Psoas muscle (tissue), 8 donors: ENCODE measurements around the gene ERMARD. TPM values are rescaled to one million over a fixed set of nuclear protein-coding genes. Genes with fewer than 3 reads are reported as not detected.

Source experiments
- ATAC-seq, 4 donors: fragments of 200-7000 bp; cut with Tn5 transposase; one replicate each; pipeline ENCODE4 v1.9.1; 2020; ENCODE audit warnings: moderate library complexity in 3 of 4, mild to moderate bottlenecking in 2 of 4
- DNase-seq, 2 donors: peaks; one replicate each; pipeline ENCODE4 v3.0.0-alpha.2; 2020
- H3K27ac ChIP-seq: fragments of 200-600 bp; one replicate; pipeline ENCODE4 v1.8.0; 2022
- H3K27me3 ChIP-seq, 3 donors: fragments of 200-600 bp in 1 of 3; one replicate each; pipeline versions ENCODE4 v1.6.1 to v1.8.0; 2013 to 2022; ENCODE audit warnings: low read length in 2 of 3, mild to moderate bottlenecking in 2 of 3, moderate library complexity in 1 of 3; ENCODE audit not compliant: insufficient read depth in 3 of 3
- H3K36me3 ChIP-seq, 2 donors: fragments of 200-600 bp in 1 of 2; one replicate each; pipeline versions ENCODE4 v1.6.1 to v1.8.0; 2013 to 2022; ENCODE audit warnings: low read depth in 1 of 2, mild to moderate bottlenecking in 1 of 2, moderate library complexity in 1 of 2; ENCODE audit not compliant: insufficient read depth in 1 of 2
- H3K4me1 ChIP-seq: fragments of 200-600 bp; one replicate; pipeline ENCODE4 v1.8.0; 2022
- H3K4me3 ChIP-seq: fragments of 200-600 bp; one replicate; pipeline ENCODE4 v1.8.0; 2022; ENCODE audit warnings: mild to moderate bottlenecking
- H3K9me3 ChIP-seq: fragments of 200-600 bp; one replicate; pipeline ENCODE4 v1.8.0; 2022
- WGBS, 3 donors: extraction: QIAGEN DNeasy Blood & Tissue Kit; methylation state at CpG; one replicate each; pipeline versions ENCODE4 v1.1.6 to v1.1.7; 2013; 5-methylcytosine and 5-hydroxymethylcytosine counted together
- intact Hi-C, 2 donors: fragments of 100-400 bp; cut with DNase I; formaldehyde crosslinking; loops; one replicate each; pipeline versions ENCODE4 v1.11.0 to v1.14.2; 2022
- polyA plus RNA-seq, 3 donors: library from polyadenylated mRNA; stranded (reverse); fragments of 200-250 nt; gene quantifications; one replicate each; pipeline ENCODE4 v1.2.3, GENCODE V29; 2013
- total RNA-seq, 4 donors: library from RNA; stranded (reverse); fragmentation: NEBNext Ultra II Directional in 2 of 4; extraction: Animal tissue kit (Norgen Biotek cat#: 25700) in 2 of 4; gene quantifications; one replicate each; pipeline versions ENCODE4 v1.2.1 to v1.2.4, GENCODE V29; 2021 to 2023
- TF ChIP-seq, protein P1 (sequence below): fragments of 200-600 bp; IDR thresholded peaks from one replicate; pipeline ENCODE4 v1.8.0; 2022; ENCODE audit warnings: antibody characterized with exemption
- donor health status: healthy with polysubstance abuse.
- donor health status: DM: no; HTN: no; CAD: no; lungs with moderate emphysema.
- donor health status: Bipolar disorder and iron deficiency.
- donor health status: healthy.
- donor health status: DM: yes; HTN: yes; CAD: no.
- donor health status: DM: no; HTN: no; CAD: no.
- donor health status: DM: no; HTN: no; CAD: no.
- donor health status: DM: yes; HTN: yes; CAD: no.

The ERMARD gene
- total and polyA plus RNA-seq, 7 donors = 7.9 to 13.3 (median 11.4) TPM

- 65 to 80% (median 69%) methylated on average over 9 of the region's 9 CpGs for WGBS, 3 donors
- Histone ChIP-seq H3K4me1 (no peaks in the 10 kb centered on the region), H3K9me3 (no peaks in the 10 kb centered on the region), H3K4me3 (no peak overlapping the region), H3K36me3 (no peaks in the 10 kb centered on the region), H3K27ac (no peak overlapping the region), H3K27me3 (peaks cover 0 to 21% (median 0%) of the 10 kb centered on the region in 3 donors)
- DNase-seq (no peak), ATAC-seq (no peak)
- intact Hi-C loops = no loop called here
- TF ChIP-seq, protein P1, sequence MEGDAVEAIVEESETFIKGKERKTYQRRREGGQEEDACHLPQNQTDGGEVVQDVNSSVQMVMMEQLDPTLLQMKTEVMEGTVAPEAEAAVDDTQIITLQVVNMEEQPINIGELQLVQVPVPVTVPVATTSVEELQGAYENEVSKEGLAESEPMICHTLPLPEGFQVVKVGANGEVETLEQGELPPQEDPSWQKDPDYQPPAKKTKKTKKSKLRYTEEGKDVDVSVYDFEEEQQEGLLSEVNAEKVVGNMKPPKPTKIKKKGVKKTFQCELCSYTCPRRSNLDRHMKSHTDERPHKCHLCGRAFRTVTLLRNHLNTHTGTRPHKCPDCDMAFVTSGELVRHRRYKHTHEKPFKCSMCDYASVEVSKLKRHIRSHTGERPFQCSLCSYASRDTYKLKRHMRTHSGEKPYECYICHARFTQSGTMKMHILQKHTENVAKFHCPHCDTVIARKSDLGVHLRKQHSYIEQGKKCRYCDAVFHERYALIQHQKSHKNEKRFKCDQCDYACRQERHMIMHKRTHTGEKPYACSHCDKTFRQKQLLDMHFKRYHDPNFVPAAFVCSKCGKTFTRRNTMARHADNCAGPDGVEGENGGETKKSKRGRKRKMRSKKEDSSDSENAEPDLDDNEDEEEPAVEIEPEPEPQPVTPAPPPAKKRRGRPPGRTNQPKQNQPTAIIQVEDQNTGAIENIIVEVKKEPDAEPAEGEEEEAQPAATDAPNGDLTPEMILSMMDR = no peak
Measured at GRCh38 chr6:169800116-169800667, 48.8 kb downstream of the ERMARD start.

DNA sequence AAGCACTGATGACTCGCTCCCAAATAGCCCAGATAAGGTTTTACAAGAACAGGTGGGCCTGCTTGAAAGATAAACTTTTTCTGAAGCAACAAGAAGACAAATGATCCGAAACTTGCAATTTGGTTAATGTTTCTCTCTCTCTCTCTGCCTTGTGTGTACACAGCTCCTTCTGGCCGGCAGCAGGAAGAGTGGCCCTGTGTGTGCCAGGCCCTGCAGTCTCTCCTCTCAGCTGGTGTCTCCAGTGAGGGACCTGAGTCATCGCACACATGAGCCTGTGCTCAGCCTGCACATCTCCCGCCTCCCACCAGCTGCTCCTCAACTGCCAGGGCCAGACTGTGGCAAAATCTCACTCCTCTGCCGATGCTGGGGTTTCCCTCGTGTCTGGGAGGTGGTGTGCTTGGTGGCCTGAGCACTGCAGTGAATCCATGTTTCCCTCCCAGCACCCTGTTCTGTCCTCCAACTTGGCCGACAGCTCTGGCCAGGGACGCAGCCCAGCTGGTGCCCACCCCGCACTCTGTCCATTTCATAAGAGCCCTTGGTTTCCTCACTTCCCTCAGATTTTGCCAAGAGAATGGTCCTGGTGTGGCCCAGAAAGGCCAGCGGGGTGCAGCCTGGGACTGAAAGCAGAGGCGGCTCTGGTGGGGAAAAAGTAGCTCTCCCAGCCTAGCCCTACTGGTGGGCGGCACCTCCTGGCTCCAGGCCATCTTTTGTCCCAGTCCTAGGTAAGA is 49.4 kb downstream of the ERMARD start:
- ATAC-seq (peak in 3 of 4 donors; percentile 51 to 67 (median 62)), DNase-seq (peak in 1 of 2 donors; percentile 36)
- no peaks in the 10 kb centered on the region for H3K36me3 ChIP-seq
- H3K27me3 ChIP-seq = peaks cover 0 to 26% (median 0%) of the 10 kb centered on the region in 3 donors
- WGBS, 3 donors = 55 to 67% (median 61%) methylated on average over 13 of the region's 13 CpGs
- intact Hi-C loops = no loop called here
- TF ChIP-seq, protein P1 = no peak
- no peaks in the 10 kb centered on the region for H3K4me1 ChIP-seq
- no peaks in the 10 kb centered on the region for H3K9me3 ChIP-seq
- no peak overlapping the region for H3K4me3 ChIP-seq
- H3K27ac ChIP-seq = no peak overlapping the region

DNA sequence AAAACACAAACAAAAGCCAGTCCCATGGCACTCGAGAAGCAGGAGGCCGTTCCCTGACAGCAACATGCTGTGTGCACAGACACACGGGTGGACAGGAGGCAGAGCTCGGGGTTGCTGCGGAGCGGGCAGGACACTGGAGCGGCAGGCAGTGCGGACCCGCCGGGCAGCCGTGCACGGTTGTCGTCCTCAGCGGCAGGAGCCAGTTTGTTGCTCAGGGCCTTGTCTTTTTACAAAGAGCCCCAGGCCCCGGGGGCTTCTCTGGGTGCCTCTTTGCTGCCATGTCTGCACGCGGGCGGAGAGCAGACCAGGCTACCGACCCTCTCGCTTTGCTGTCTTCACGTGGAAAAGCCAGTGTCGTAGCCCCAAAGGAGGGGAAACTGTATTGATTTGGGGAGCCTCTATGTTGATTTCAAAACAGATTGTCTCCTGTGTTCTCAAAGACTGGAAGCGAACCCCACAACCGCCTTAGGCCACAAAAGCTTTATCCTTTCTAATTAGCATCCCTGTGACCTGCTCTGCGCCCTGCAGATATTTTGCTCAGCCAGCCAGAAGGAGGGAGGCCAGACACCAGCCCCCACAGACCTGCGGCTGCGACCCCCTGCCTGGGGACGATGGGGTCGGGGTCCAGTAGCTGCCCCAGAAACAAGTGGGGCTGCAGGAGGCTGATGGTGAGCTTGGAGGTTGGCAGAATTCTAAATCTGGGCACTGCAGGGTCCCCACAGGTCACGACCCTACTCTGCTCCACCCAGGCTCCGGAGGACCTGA is 50.2 kb downstream of the ERMARD start:
- H3K27ac ChIP-seq = no peak overlapping the region
- no peak overlapping the region for H3K4me3 ChIP-seq
- TF ChIP-seq, protein P1 = no peak
- DNase-seq (no peak), ATAC-seq (peak in 1 of 4 donors; percentile 25)
- 86 to 90% (median 88%) methylated on average over 31 of the region's 31 CpGs for WGBS, 3 donors
- intact Hi-C loops = no loop called here
- H3K27me3 ChIP-seq = peaks cover 0 to 32% (median 0%) of the 10 kb centered on the region in 3 donors
- no peaks in the 10 kb centered on the region for H3K9me3 ChIP-seq
- no peaks in the 10 kb centered on the region for H3K36me3 ChIP-seq
- no peaks in the 10 kb centered on the region for H3K4me1 ChIP-seq

- TF ChIP-seq, protein P1 = no peak
- Histone ChIP-seq H3K9me3 (no peaks in the 10 kb centered on the region), H3K27ac (no peak overlapping the region), H3K4me3 (no peak overlapping the region), H3K27me3 (peaks cover 0 to 32% (median 0%) of the 10 kb centered on the region in 3 donors), H3K36me3 (no peaks in the 10 kb centered on the region), H3K4me1 (no peaks in the 10 kb centered on the region)
- 90 to 95% (median 93%) methylated on average over 9 of the region's 9 CpGs for WGBS, 3 donors
- intact Hi-C loops = no loop called here
- ATAC-seq = no peak
- no peak for DNase-seq
Measured at GRCh38 chr6:169802790-169803189, 51.4 kb downstream of the ERMARD start.
